Measurements from ENCODE around the gene MYZAP. TPM values are rescaled to one million over a fixed set of nuclear protein-coding genes. Genes with fewer than 3 reads are reported as not detected.

MYZAP gene
- total RNA-seq, 1 donor from 2014 or later: not detected

- H3K4me3 Mint-ChIP-seq (ENCODE audit: unreplicated experiment): no peak overlapping the region
- no peak overlapping the region for H3K27ac Mint-ChIP-seq (ENCODE audit: unreplicated experiment)
- DNase-seq: no peak
- H3K9me3 Mint-ChIP-seq (ENCODE audit: unreplicated experiment): peaks cover 3% of the 10 kb centered on the region
- H3K4me1 Mint-ChIP-seq (ENCODE audit: low read depth, unreplicated experiment): no peaks in the 10 kb centered on the region
- peaks cover 18% of the 10 kb centered on the region for H3K36me3 Mint-ChIP-seq (ENCODE audit: unreplicated experiment)
- peaks cover 2% of the 10 kb centered on the region for H3K27me3 Mint-ChIP-seq (ENCODE audit: unreplicated experiment)
- no peak for TF ChIP-seq CTCF (IDR thresholded peaks at IDR 0.05; ENCODE audit: partially characterized antibody, unreplicated experiment)
These were observed 4.9 kb upstream of the MYZAP start for GRCh38 chr15:57586661-57587424.

- no peak for DNase-seq
- no peaks in the 10 kb centered on the region for H3K4me1 Mint-ChIP-seq (ENCODE audit: low read depth, unreplicated experiment)
- TF ChIP-seq CTCF (IDR thresholded peaks at IDR 0.05; ENCODE audit: partially characterized antibody, unreplicated experiment): no peak
- H3K27me3 Mint-ChIP-seq (ENCODE audit: unreplicated experiment): peaks cover 7% of the 10 kb centered on the region
- no peak overlapping the region for H3K4me3 Mint-ChIP-seq (ENCODE audit: unreplicated experiment)
- H3K27ac Mint-ChIP-seq (ENCODE audit: unreplicated experiment): no peak overlapping the region
- peaks cover 3% of the 10 kb centered on the region for H3K9me3 Mint-ChIP-seq (ENCODE audit: unreplicated experiment)
- peaks cover 8% of the 10 kb centered on the region for H3K36me3 Mint-ChIP-seq (ENCODE audit: unreplicated experiment)
These were observed 2.4 kb upstream of the MYZAP start for GRCh38 chr15:57589281-57589680.

GRCh38 chr15:57589754-57590153, 1.9 kb upstream of the MYZAP start:
- Mint-ChIP-seq H3K4me1 (ENCODE audit: low read depth, unreplicated experiment) (no peaks in the 10 kb centered on the region), H3K27ac (ENCODE audit: unreplicated experiment) (no peak overlapping the region), H3K27me3 (ENCODE audit: unreplicated experiment) (peaks cover 7% of the 10 kb centered on the region), H3K9me3 (ENCODE audit: unreplicated experiment) (peaks cover 3% of the 10 kb centered on the region), H3K4me3 (ENCODE audit: unreplicated experiment) (peak overlapping the region; percentile 27), H3K36me3 (ENCODE audit: unreplicated experiment) (peaks cover 8% of the 10 kb centered on the region)
- DNase-seq: no peak
- no peak for TF ChIP-seq CTCF (IDR thresholded peaks at IDR 0.05; ENCODE audit: partially characterized antibody, unreplicated experiment)

GRCh38 chr15:57591237-57591821, 375 bp upstream of the MYZAP start:
- TF ChIP-seq CTCF (IDR thresholded peaks at IDR 0.05; ENCODE audit: partially characterized antibody, unreplicated experiment): no peak
- Mint-ChIP-seq H3K27ac (ENCODE audit: unreplicated experiment) (no peak overlapping the region), H3K4me3 (ENCODE audit: unreplicated experiment) (peak overlapping the region; percentile 76), H3K4me1 (ENCODE audit: low read depth, unreplicated experiment) (no peaks in the 10 kb centered on the region), H3K27me3 (ENCODE audit: unreplicated experiment) (peaks cover 7% of the 10 kb centered on the region), H3K9me3 (ENCODE audit: unreplicated experiment) (peaks cover 3% of the 10 kb centered on the region), H3K36me3 (ENCODE audit: unreplicated experiment) (peaks cover 8% of the 10 kb centered on the region)
- no peak for DNase-seq

- Mint-ChIP-seq H3K27ac (ENCODE audit: unreplicated experiment) (no peak overlapping the region), H3K4me3 (ENCODE audit: unreplicated experiment) (peak overlapping the region; percentile 74), H3K27me3 (ENCODE audit: unreplicated experiment) (peaks cover 7% of the 10 kb centered on the region), H3K9me3 (ENCODE audit: unreplicated experiment) (peaks cover 2% of the 10 kb centered on the region), H3K36me3 (ENCODE audit: unreplicated experiment) (peaks cover 8% of the 10 kb centered on the region), H3K4me1 (ENCODE audit: low read depth, unreplicated experiment) (peaks cover 2% of the 10 kb centered on the region)
- TF ChIP-seq CTCF (IDR thresholded peaks at IDR 0.05; ENCODE audit: partially characterized antibody, unreplicated experiment): no peak
- no peak for DNase-seq
These were observed 722 bp downstream of the MYZAP start for GRCh38 chr15:57592426-57592825.
